Fibroblast of lung (primary cell): ENCODE data around the gene KIF17.

Source experiments
- EZH2 ChIP-seq: IDR thresholded peaks from 2 replicates; pipeline ENCODE4 v1.5.1; 2012; ENCODE audit warnings: low read length, control low read depth, mild to moderate bottlenecking; ENCODE audit errors: missing control alignments
- TF ChIP-seq, protein P1 (sequence below), 2 donors: IDR thresholded peaks in 1 of 2; conservative IDR thresholded peaks in 1 of 2; 1 replicate in 1 of 2; 2 replicates in 1 of 2; pipeline ENCODE4 v1.5.1; 2011 to 2012; ENCODE audit warnings: low read length in 2 of 2, control low read depth in 1 of 2, inconsistent platforms in 1 of 2, low read depth in 1 of 2, mild to moderate bottlenecking in 1 of 2

DNA sequence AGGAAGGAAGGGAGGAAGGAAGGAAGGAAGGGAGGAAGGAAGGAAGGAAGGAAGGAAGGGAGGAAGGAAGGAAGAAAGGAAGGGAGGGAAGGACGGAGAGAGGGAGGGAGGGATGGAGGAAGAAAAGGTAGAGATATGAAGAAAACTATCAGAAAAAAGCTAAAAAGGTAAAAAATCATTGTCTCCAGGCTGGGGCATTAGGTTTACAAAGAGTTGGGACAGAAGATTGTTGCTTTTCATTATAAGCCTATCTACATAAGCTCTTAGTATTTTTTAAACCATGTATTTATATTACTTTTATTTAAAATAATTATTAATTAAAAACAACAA, 91.7 kb downstream of the KIF17 start:
- TF ChIP-seq, protein P1, sequence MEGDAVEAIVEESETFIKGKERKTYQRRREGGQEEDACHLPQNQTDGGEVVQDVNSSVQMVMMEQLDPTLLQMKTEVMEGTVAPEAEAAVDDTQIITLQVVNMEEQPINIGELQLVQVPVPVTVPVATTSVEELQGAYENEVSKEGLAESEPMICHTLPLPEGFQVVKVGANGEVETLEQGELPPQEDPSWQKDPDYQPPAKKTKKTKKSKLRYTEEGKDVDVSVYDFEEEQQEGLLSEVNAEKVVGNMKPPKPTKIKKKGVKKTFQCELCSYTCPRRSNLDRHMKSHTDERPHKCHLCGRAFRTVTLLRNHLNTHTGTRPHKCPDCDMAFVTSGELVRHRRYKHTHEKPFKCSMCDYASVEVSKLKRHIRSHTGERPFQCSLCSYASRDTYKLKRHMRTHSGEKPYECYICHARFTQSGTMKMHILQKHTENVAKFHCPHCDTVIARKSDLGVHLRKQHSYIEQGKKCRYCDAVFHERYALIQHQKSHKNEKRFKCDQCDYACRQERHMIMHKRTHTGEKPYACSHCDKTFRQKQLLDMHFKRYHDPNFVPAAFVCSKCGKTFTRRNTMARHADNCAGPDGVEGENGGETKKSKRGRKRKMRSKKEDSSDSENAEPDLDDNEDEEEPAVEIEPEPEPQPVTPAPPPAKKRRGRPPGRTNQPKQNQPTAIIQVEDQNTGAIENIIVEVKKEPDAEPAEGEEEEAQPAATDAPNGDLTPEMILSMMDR (conservative IDR thresholded peaks at IDR 0.05 in 1 of 2, IDR thresholded peaks at IDR 0.05 in 1 of 2; ENCODE audit: low read depth in 1 of 2, low read length in 2 of 2), result no peak
- no peak for TF ChIP-seq EZH2
